ENCODE data around the gene MEG3.

- TF ChIP-seq CTCF (IDR thresholded peaks at IDR 0.05) (no peak), POLR2A (IDR thresholded peaks at IDR 0.05) (no peak), EP300 (IDR thresholded peaks at IDR 0.05) (no peak), POLR2AphosphoS5 (IDR thresholded peaks at IDR 0.05) (no peak)
Observed at GRCh38 chr14:100841066-100841760, 15.3 kb downstream of the MEG3 start.
